Measurements from ENCODE around the gene TAF11. TPM values are rescaled to one million over a fixed set of nuclear protein-coding genes. Genes with fewer than 3 reads are reported as not detected.
A peak's percentile ranks its signal among the peaks of the same experiment; 100 is the strongest.
"Not testable (repeated sequence)": the region's sequence is repeated elsewhere in the genome, so short reads cannot be mapped to it uniquely, and the experiment has no call there.

TAF11 gene
- total RNA-seq, 1 donor from 2014 or later: 18.1 TPM

DNA sequence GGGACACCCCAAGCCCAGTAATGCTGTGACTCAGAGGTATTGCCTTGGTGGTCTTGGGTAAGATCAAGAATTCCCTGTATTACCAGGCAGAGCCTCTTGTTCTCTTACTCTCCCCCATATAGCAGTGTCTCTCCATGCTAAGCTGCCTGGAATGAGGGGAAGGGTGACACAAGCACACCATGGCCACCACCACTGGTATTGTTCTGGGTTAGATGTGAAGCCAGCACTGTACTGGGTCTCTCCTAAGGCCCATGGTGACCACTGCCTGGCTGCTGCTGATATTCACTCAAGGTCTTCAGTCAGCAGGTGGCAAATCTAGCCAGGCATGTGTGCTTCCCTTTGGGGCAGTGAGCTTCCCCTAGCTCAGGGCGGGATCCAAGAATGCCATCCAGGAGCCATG lies 36.5 kb downstream of the TAF11 start:
- Histone ChIP-seq H3K27ac (replicated peaks) (no peak overlapping the region), H3K9me3 (replicated peaks) (no peaks in the 10 kb centered on the region), H3K27me3 (ENCODE audit: low read depth) (no peaks in the 10 kb centered on the region), H3K36me3 (peaks cover 25% of the 10 kb centered on the region), H3K4me1 (peaks cover 5% of the 10 kb centered on the region), H3K4me3 (no peak overlapping the region)
- intact Hi-C loops (cut with micrococcal nuclease): no loop called here
- no peak for DNase-seq
- TF ChIP-seq, protein P1, sequence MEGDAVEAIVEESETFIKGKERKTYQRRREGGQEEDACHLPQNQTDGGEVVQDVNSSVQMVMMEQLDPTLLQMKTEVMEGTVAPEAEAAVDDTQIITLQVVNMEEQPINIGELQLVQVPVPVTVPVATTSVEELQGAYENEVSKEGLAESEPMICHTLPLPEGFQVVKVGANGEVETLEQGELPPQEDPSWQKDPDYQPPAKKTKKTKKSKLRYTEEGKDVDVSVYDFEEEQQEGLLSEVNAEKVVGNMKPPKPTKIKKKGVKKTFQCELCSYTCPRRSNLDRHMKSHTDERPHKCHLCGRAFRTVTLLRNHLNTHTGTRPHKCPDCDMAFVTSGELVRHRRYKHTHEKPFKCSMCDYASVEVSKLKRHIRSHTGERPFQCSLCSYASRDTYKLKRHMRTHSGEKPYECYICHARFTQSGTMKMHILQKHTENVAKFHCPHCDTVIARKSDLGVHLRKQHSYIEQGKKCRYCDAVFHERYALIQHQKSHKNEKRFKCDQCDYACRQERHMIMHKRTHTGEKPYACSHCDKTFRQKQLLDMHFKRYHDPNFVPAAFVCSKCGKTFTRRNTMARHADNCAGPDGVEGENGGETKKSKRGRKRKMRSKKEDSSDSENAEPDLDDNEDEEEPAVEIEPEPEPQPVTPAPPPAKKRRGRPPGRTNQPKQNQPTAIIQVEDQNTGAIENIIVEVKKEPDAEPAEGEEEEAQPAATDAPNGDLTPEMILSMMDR (IDR thresholded peaks at IDR 0.05; ENCODE audit: borderline replicate concordance): no peak

DNA sequence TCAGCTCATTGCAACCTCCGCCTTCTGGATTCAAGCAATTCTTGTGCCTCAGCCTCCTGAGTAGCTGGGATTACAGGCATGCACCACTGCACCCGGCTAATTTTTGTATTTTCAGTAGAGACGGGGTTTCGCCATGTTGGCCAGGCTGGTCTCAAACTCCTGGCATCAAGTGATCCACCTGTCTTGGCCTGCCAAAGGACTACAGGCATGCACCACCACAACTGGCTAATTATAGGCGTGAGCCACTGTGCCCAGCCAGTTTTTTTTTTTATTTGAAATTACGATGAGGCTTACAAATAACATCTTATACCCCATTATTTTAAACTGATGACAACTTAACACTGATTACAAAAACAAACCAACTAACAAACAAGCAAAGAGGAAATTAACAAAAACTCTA lies 38.8 kb downstream of the TAF11 start:
- intact Hi-C loops (cut with micrococcal nuclease); H3K27ac ChIP-seq (replicated peaks); H3K4me1 ChIP-seq; H3K4me3 ChIP-seq; DNase-seq; H3K9me3 ChIP-seq (replicated peaks); H3K27me3 ChIP-seq (ENCODE audit: low read depth): not testable (repeated sequence)
- peaks cover 12% of the 10 kb centered on the region for H3K36me3 ChIP-seq

DNA sequence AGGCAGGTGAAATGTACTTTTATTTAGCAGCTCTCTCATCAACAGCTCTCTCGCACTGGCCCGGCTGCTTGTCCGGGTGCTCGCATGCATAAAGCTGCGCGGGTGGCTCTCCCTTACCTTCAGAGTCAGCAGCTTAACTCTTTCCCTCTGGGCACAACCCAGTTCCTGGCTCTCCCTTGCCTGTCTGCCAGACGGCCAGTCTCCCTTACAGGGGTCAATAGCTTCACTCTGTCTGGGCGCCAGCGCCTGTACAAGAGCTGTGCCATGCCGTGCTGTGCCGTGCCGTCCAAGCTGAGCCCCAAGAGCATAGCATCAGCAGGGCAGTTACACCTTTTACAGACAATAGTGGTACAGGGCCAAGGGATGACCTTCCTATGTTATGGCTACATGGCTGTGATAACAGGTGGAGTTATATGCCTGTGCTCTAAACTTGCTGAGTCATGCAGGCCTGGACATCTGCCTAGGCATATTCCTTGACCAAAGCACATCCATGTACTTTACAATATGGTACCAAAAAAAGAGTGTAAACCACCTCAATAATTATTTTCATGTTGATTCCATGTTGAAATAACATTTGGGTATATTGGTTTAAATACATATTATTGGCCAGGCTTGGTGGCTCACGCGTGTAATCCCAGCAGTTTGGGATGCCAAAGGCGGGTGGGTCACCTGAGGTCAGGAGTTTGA lies 48.0 kb downstream of the TAF11 start:
- Histone ChIP-seq H3K36me3 (peaks cover 64% of the 10 kb centered on the region), H3K27ac (replicated peaks) (peak overlapping the region; percentile 23)
- no peak for DNase-seq

DNA sequence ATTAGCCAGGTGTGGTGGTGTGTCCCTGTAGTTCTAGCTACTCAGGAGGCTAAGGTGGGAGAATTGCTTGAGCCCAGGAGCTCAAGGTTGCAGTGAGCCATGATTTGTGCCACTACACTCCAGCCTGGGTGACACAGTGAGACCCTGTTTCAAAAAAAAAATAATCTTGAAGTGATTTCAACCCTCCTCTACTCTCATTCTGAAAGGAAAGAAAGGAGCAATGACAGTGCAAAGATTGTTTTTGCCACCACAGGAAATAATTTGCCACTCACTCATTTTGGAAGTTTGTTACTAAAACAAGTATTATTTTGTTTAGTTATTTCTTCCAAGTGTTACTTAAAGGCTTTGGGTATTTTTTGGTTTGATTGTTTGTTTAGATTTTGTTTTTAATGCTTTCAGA lies 50.3 kb downstream of the TAF11 start:
- H3K36me3 ChIP-seq: peaks cover 66% of the 10 kb centered on the region

More for the DNA sequence above, 48.0 kb downstream of the TAF11 start:
- Histone ChIP-seq H3K27me3 (ENCODE audit: low read depth) (no peaks in the 10 kb centered on the region), H3K9me3 (replicated peaks) (no peaks in the 10 kb centered on the region), H3K4me3 (no peak overlapping the region), H3K4me1 (peaks cover 4% of the 10 kb centered on the region)
- intact Hi-C loops (cut with micrococcal nuclease): no loop called here
- TF ChIP-seq, protein P1 (IDR thresholded peaks at IDR 0.05; ENCODE audit: borderline replicate concordance): no peak

DNA sequence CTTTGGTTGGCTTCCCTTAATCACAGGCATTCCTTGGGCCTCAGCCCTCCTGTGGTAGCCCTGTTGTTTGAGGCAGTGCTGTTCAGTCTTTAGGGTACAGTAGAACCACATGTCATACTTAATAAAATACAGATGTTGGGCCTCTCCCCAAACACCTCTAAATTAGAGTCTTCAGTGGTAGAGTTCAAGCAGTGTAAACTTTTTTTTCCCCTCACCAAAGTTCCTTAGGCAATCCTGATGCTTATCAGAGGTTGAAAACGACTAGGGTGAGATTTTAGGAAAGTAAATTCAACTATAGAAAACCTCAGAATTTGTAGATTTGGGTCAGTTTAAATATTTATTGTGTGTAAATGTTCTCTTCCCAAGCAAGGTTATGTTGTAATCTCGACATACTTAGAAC lies 51.4 kb downstream of the TAF11 start:
- H3K27ac ChIP-seq (replicated peaks): no peak overlapping the region

More for the DNA sequence above, 50.3 kb downstream of the TAF11 start:
- Histone ChIP-seq H3K9me3 (replicated peaks) (no peaks in the 10 kb centered on the region), H3K27me3 (ENCODE audit: low read depth) (no peaks in the 10 kb centered on the region), H3K4me3 (no peak overlapping the region), H3K4me1 (peaks cover 4% of the 10 kb centered on the region), H3K27ac (replicated peaks) (no peak overlapping the region)
- DNase-seq: no peak
- intact Hi-C loops (cut with micrococcal nuclease): no loop called here
- TF ChIP-seq, protein P1 (IDR thresholded peaks at IDR 0.05; ENCODE audit: borderline replicate concordance): no peak

DNA sequence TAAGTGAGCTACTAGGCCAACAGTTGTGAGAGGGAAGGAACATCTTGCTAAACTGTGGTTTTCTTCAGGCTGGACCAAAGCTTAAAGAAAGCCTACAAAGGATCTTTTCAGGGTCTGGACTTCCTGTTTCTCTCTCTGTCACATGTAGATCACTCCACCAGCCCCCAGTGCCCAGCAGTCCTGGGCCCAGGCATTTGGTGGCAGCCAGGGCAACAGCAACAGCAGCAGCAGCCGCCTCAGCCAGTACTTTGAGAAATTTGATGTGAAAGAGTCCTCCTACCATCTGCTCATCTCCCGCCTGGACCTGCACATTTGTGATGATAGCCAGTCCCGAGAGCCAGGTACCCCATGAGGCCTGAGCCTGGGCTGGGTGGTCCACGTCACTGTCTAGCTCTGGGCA lies 51.8 kb downstream of the TAF11 start:
- Histone ChIP-seq H3K4me1 (peaks cover 4% of the 10 kb centered on the region), H3K27me3 (ENCODE audit: low read depth) (no peaks in the 10 kb centered on the region), H3K9me3 (replicated peaks) (no peaks in the 10 kb centered on the region), H3K27ac (replicated peaks) (no peak overlapping the region), H3K4me3 (no peak overlapping the region), H3K36me3 (peaks cover 67% of the 10 kb centered on the region)
- intact Hi-C loops (cut with micrococcal nuclease): no loop called here
- DNase-seq: no peak
- TF ChIP-seq, protein P1 (IDR thresholded peaks at IDR 0.05; ENCODE audit: borderline replicate concordance): no peak

More for the DNA sequence above, 51.4 kb downstream of the TAF11 start:
- Histone ChIP-seq H3K4me1 (peaks cover 4% of the 10 kb centered on the region), H3K36me3 (peaks cover 64% of the 10 kb centered on the region), H3K9me3 (replicated peaks) (no peaks in the 10 kb centered on the region), H3K4me3 (no peak overlapping the region), H3K27me3 (ENCODE audit: low read depth) (no peaks in the 10 kb centered on the region)
- DNase-seq: no peak
- TF ChIP-seq, protein P1 (IDR thresholded peaks at IDR 0.05; ENCODE audit: borderline replicate concordance): no peak
- intact Hi-C loops (cut with micrococcal nuclease): no loop called here

Measured in left ventricle myocardium inferior (tissue), 1 donor.